Right lobe of liver (tissue), 4 donors: ENCODE data around the gene RPIA.

Experiments
- POLR2A ChIP-seq: fragments of 450-650 bp; IDR thresholded peaks from one replicate; pipeline ENCODE4 v1.6.1; 2017; ENCODE audit warnings: antibody characterized with exemption, mild to moderate bottlenecking
- TF ChIP-seq, protein P1 (sequence below), 4 donors: fragments of 200-600 bp in 3 of 4; fragments of 450-650 bp in 1 of 4; IDR thresholded peaks; one replicate each; pipeline versions ENCODE4 v1.5.1 to v1.8.0; 2016 to 2022; ENCODE audit warnings: antibody characterized with exemption in 4 of 4, mild to moderate bottlenecking in 2 of 4
- donor health status: DM: no; HTN: no; CAD: no.
- donor health status: DM: no; HTN: no; CAD: no.
- donor health status: DM: no; HTN: yes; CAD: no.

DNA sequence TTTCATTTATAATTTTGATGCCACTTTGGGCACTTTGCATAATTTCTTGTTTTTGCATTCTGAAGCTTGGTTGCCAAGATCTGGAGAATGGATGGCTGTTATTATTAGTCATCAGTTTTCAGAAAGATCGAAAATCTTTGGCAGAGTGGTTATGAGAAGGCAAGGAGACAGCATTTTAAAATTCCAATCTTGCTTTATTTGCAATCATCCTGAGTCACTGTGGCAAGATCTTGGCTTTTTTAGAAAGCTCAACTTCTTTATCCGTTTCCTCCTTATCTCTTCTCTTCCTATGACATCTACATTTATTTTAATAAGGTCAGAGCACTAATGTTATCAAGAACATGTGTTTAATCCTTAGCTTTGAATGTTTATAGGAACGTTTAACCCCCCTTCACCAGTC is 33.1 kb upstream of the RPIA start:
- no peak for TF ChIP-seq POLR2A
- TF ChIP-seq, protein P1, sequence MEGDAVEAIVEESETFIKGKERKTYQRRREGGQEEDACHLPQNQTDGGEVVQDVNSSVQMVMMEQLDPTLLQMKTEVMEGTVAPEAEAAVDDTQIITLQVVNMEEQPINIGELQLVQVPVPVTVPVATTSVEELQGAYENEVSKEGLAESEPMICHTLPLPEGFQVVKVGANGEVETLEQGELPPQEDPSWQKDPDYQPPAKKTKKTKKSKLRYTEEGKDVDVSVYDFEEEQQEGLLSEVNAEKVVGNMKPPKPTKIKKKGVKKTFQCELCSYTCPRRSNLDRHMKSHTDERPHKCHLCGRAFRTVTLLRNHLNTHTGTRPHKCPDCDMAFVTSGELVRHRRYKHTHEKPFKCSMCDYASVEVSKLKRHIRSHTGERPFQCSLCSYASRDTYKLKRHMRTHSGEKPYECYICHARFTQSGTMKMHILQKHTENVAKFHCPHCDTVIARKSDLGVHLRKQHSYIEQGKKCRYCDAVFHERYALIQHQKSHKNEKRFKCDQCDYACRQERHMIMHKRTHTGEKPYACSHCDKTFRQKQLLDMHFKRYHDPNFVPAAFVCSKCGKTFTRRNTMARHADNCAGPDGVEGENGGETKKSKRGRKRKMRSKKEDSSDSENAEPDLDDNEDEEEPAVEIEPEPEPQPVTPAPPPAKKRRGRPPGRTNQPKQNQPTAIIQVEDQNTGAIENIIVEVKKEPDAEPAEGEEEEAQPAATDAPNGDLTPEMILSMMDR (IDR thresholded peaks at IDR 0.05) = no peak
